HUES6 (cell line): ENCODE measurements around the gene HPDL.

Experiments
- H3K27ac ChIP-seq: 2 replicates; pipeline ENCODE4 v1.7.0; 2013; ENCODE audit warnings: low read depth, mild to moderate bottlenecking, low read length, inconsistent platforms
- H3K27me3 ChIP-seq: 2 replicates; pipeline ENCODE4 v1.6.1; 2013; ENCODE audit warnings: low read length; ENCODE audit not compliant: control insufficient read depth, insufficient read depth
- H3K36me3 ChIP-seq: 2 replicates; pipeline ENCODE4 v1.6.1; 2013; ENCODE audit warnings: low read length; ENCODE audit not compliant: control insufficient read depth, insufficient read depth
- H3K4me1 ChIP-seq: 2 replicates; pipeline ENCODE4 v1.6.1; 2013; ENCODE audit warnings: low read length; ENCODE audit not compliant: control insufficient read depth, insufficient read depth
- H3K4me3 ChIP-seq: 2 replicates; pipeline ENCODE4 v1.5.1; 2013; ENCODE audit warnings: low read depth, low read length
- H3K9ac ChIP-seq: one replicate; pipeline ENCODE4 v1.6.1; 2013; ENCODE audit warnings: mild to moderate bottlenecking, low read length
- H3K9me3 ChIP-seq: 2 replicates; pipeline ENCODE4 v1.6.1; 2013; ENCODE audit warnings: low read depth, low read length; ENCODE audit not compliant: control insufficient read depth, insufficient read depth

Gene HPDL

DNA sequence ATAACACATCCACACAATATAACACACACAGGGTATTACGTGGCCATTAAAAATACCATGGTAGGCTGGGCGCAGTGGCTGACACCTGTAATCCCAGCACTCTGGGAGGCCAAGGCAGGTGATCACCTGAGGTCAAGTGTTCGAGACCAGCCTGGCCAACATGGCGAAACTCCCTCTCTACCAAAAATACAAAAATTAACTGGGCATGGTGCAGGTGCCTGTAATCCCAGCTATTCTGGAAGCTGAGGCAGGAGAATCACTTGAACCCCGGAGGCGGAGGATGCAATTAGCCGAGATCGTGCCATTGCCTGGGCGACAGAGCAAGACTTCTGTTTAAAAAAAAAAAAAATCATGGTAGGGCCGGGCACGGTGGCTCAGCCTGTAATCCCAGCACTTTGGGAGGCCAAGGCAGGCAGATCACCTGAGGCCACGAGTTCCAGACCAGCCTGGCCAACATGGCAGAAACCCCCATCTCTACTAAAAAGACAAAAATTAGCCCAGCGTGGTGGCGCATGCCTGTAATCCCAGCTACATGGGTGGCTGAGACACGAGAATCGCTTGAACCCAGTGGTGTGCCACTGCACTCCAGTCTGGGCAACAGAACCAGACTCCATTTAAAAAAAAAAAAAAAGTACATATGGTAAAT is 24.1 kb upstream of the HPDL start:
- peak overlapping the region; percentile 85; the same call in 1 of the 2 replicates for H3K27ac ChIP-seq

DNA sequence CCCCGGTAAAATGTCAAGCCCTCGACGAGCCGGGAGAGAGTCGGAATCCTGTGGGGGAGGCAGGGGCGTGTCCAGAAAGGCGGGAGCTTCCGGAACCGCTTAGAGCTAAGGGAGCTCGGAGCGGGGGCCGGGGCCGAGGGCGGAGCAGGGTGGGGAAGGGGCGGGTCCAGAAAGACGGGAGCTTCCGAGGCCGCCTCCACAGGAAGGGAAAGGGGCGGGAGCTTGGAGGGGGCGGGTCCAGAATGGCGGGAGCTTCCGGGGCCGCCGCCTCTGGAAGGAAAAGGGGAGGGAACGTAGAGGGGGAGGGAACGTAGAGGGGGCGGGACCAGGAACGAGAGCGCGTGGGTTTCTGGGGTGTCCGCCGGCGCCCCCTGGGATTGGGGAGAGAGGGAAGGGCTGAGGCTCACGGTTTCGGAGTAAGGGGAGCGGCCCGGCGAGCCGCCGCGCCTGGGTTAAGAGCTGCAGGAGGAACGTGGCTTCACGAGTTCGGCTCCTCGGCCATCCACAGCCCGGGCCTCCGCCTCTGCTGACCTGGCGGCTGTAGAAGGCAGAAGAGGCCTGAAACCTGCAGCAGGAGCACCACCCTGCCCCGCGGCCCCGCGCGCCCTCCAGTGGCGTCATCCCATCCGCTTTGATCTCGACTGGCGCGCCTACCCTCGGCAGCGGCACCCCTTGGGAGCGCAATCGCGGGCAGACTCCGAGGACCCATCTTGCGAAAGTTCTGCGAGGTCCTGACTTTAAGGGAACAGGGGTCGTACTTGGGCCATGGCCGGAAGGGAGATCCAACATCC is 23.0 kb upstream of the HPDL start:
- peak overlapping the region; percentile 87 for H3K27ac ChIP-seq
- no peaks in the 10 kb centered on the region for H3K36me3 ChIP-seq
- peak overlapping the region; percentile 82 for H3K4me3 ChIP-seq
- peak overlapping the region; percentile 90 for H3K9ac ChIP-seq
- H3K4me1 ChIP-seq, result peaks cover 48% of the 10 kb centered on the region
- no peaks in the 10 kb centered on the region for H3K9me3 ChIP-seq
- no peaks in the 10 kb centered on the region for H3K27me3 ChIP-seq

More for the DNA sequence above, 24.1 kb upstream of the HPDL start:
- Histone ChIP-seq H3K9me3 (no peaks in the 10 kb centered on the region), H3K4me3 (peak overlapping the region; percentile 68), H3K9ac (peak overlapping the region; percentile 80), H3K36me3 (no peaks in the 10 kb centered on the region), H3K4me1 (peaks cover 56% of the 10 kb centered on the region), H3K27me3 (no peaks in the 10 kb centered on the region)

DNA sequence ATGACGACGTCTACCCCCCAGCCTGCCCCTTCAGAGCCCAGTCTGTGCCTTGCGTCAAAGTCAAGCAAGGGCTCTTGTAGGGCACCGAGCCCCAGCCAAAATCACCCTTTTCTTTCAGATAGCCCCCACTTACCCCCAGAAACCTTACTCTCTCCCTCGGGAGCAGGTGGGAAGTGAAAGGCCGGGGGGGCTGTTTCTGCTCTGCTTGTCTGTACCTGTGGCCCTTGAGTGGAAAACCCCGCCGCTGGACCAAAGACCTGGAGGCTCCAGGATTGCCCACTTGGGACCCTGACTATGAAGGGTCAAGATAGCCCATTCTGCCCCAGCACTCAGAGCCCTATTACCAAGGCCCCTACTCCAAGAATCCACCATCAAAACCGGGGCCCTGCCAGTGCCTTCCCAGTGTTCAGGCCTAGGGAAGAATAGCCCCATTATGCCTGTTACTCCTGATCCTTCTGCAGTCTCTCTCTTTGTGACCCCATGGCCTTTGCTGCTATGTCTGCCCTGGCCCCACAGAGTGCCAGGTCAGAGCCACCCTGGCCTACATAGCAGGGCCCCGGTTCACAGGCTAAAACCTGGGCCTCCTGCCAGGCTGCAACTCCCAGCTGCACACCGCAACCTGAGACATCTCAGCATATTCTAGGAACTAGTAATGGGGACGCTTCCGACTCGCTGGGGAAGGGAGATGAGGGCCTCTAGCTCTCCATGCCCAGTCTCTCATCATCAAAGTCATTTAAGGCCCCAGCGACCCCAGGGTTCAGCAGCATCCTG is 22.2 kb upstream of the HPDL start:
- peak overlapping the region; percentile 90 for H3K9ac ChIP-seq
- no peaks in the 10 kb centered on the region for H3K36me3 ChIP-seq
- H3K27me3 ChIP-seq, result no peaks in the 10 kb centered on the region
- H3K4me1 ChIP-seq, result peaks cover 47% of the 10 kb centered on the region
- peak overlapping the region; percentile 82 for H3K4me3 ChIP-seq
- no peaks in the 10 kb centered on the region for H3K9me3 ChIP-seq
- H3K27ac ChIP-seq, result peak overlapping the region; percentile 87; the same call in 1 of the 2 replicates

DNA sequence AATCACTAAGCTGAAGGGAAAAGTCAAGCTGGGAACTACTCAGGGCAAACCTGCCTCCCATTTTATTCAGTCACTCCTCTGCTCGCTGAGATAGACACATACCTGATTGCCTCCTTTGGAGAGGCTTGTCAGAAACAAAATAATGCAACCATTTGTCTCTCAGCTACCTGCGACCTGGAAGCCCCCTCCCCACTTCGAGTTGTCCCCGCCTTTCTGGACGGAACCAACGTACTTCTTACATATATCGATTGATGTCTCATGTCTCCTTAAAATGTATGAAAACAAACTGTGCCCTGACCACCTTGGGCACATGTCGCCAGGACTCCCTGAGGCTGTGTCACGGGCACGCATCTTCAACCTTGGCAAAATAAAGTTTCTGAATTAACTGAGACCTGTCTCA is 21.5 kb upstream of the HPDL start:
- no peaks in the 10 kb centered on the region for H3K36me3 ChIP-seq
- H3K4me3 ChIP-seq, result no peak overlapping the region
- peak overlapping the region; percentile 90 for H3K9ac ChIP-seq
- no peaks in the 10 kb centered on the region for H3K27me3 ChIP-seq
- H3K9me3 ChIP-seq, result no peaks in the 10 kb centered on the region; the same call in 1 of the 2 replicates
- H3K4me1 ChIP-seq, result peaks cover 47% of the 10 kb centered on the region
- peak overlapping the region; percentile 15; the same call in 1 of the 2 replicates for H3K27ac ChIP-seq

DNA sequence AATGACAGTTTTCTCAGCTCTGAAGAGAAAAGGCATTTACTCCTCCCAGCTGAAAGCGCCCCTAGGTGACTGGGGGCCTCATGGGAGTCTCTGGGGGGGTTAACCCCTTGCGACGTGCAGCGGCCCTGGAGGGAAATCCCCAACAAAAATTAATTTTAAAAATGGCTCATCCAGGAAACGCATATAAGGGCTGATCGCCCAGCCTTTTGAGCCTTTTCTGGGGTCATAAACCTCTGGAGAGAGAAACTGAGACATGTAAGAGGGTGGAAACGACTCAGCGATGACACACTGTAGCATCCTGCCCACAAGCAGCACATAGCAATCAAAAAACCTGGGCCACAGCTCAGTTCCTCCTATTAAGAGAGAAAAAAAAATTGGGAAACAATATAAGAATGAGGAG is 20.4 kb upstream of the HPDL start:
- peak overlapping the region; percentile 29; the same call in 1 of the 2 replicates for H3K4me3 ChIP-seq
- H3K9ac ChIP-seq, result peak overlapping the region; percentile 90
- H3K36me3 ChIP-seq, result no peaks in the 10 kb centered on the region
- peaks cover 47% of the 10 kb centered on the region for H3K4me1 ChIP-seq
- H3K27me3 ChIP-seq, result no peaks in the 10 kb centered on the region
- H3K9me3 ChIP-seq, result peaks cover 4% of the 10 kb centered on the region; the same call in 1 of the 2 replicates
- peak overlapping the region; percentile 64; the same call in 1 of the 2 replicates for H3K27ac ChIP-seq

DNA sequence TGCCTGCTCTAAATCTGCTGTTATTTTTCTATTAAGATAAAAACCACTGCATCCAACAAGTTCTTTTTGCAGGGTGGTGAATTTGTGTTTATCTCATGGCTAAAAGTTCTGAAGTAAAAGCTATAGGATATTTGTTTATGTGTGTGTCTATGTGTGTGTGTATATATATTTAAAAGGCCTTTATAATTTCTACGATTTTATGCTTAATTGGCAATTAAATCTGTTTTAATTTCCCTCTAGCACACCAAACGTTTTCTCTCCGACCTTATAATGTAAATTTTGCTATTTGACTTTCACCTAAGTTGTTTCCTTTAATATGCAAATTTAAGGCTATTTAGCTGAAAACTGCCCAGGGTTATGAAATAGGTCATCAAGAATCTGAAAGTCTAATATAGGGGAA is 19.8 kb upstream of the HPDL start:
- Histone ChIP-seq H3K4me3 (peak overlapping the region; percentile 29; the same call in 1 of the 2 replicates), H3K9ac (no peak overlapping the region)

DNA sequence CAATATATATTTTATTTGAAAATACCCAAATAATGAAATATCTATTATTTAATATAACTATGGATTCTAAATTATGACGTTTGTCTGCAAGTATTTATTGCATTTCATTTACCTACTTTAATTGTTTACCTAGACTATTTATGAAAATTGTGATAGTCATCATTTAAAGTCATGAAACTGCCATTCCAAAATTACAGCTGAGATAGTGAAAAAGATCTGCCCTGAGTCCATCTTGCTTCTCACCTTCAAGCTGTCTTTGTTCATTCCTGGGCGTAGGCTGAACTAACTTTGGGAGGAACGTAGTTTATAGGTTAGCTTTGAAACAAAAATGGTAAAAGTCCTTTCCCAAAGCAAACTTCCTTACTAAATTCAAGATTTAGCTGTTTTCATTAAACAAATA is 12.4 kb upstream of the HPDL start:
- H3K27me3 ChIP-seq, result no peaks in the 10 kb centered on the region

More for the DNA sequence above, 19.8 kb upstream of the HPDL start:
- Histone ChIP-seq H3K9me3 (peaks cover 4% of the 10 kb centered on the region; the same call in 1 of the 2 replicates), H3K27me3 (no peaks in the 10 kb centered on the region), H3K27ac (peak overlapping the region; percentile 64; the same call in 1 of the 2 replicates), H3K4me1 (peaks cover 42% of the 10 kb centered on the region), H3K36me3 (no peaks in the 10 kb centered on the region)

DNA sequence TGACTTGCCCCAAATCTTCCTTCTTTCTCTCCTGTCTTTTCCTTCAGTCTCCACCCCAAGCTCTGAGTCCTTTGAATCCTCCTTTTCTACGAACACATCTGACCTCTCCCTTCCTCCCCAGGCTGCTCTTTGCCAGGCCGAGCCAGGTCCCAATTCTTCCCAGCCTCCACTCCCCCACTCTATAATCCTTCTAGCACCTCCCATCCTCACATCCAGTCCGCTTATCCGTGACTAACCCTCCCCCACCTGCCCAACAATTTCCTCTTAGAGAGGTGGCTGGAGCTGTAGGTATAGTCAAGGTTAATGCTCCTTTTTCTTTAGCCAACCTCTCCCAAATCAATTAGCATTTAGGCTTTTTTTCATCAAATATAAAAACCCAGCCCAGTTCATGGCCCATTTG is 9.5 kb upstream of the HPDL start:
- H3K9me3 ChIP-seq, result no peaks in the 10 kb centered on the region
- H3K27ac ChIP-seq, result peak overlapping the region; percentile 91; the same call in 1 of the 2 replicates
- peak overlapping the region; percentile 81; the same call in 1 of the 2 replicates for H3K4me3 ChIP-seq
- peak overlapping the region; percentile 98 for H3K9ac ChIP-seq
- H3K27me3 ChIP-seq, result no peaks in the 10 kb centered on the region
- H3K36me3 ChIP-seq, result peaks cover 34% of the 10 kb centered on the region; the same call in 1 of the 2 replicates
- peaks cover 24% of the 10 kb centered on the region for H3K4me1 ChIP-seq

More for the DNA sequence above, 12.4 kb upstream of the HPDL start:
- peaks cover 4% of the 10 kb centered on the region; the same call in 1 of the 2 replicates for H3K9me3 ChIP-seq
- peaks cover 15% of the 10 kb centered on the region; the same call in 1 of the 2 replicates for H3K36me3 ChIP-seq
- H3K27ac ChIP-seq, result peak overlapping the region; percentile 83; the same call in 1 of the 2 replicates
- no peak overlapping the region for H3K9ac ChIP-seq
- no peaks in the 10 kb centered on the region; the same call in 1 of the 2 replicates for H3K4me1 ChIP-seq
- no peak overlapping the region for H3K4me3 ChIP-seq

DNA sequence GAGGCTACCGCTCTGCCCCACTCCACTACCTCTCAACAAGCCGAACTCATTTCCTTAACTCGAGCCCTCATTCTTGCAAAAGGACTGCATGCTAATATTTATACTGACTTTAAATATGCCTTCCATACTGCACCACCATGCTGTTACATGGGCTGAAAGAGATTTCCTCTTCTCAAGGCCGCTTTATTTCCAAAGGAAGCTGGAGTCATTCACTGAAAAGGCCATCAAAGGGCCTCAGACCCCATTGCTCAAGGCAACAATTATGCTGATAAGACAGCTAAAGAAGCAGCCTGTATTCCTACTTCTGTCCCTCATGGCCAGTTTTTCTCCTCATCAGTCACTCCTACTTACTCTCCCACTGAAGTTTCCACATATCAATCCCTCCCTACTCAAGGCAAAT is 6.9 kb upstream of the HPDL start:
- Histone ChIP-seq H3K9ac (peak overlapping the region; percentile 98), H3K4me3 (peak overlapping the region; percentile 81; the same call in 1 of the 2 replicates), H3K4me1 (peaks cover 24% of the 10 kb centered on the region), H3K27me3 (no peaks in the 10 kb centered on the region), H3K27ac (peak overlapping the region; percentile 93; the same call in 1 of the 2 replicates), H3K9me3 (no peaks in the 10 kb centered on the region; the same call in 1 of the 2 replicates), H3K36me3 (peaks cover 34% of the 10 kb centered on the region; the same call in 1 of the 2 replicates)

DNA sequence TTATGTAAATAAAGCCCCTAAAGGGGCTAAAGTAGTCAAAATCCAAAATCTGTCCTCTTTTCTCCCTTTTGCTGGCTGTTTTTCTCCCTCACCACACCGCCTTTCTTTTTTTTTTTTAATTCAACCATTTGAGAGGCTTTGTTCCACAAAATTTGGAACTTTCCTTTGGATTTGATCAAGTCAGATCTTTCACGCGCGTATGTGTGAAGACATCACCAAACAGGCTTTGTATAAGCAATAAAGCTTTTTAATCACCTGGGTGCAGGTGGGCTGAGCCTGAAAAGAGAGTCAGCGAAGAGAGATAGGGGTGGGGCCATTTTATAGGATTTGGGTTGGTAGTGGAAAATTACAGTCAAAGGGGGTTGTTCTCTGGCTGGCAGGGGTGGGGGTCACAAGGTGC is 5.3 kb upstream of the HPDL start:
- Histone ChIP-seq H3K4me3 (peak overlapping the region; percentile 81; the same call in 1 of the 2 replicates), H3K27me3 (no peaks in the 10 kb centered on the region), H3K27ac (peak overlapping the region; percentile 93), H3K9ac (peak overlapping the region; percentile 68), H3K9me3 (no peaks in the 10 kb centered on the region; the same call in 1 of the 2 replicates), H3K36me3 (peaks cover 34% of the 10 kb centered on the region; the same call in 1 of the 2 replicates), H3K4me1 (peaks cover 36% of the 10 kb centered on the region)
